Activated naive CD4-positive, alpha-beta T cell (primary cell): Measurements from ENCODE around the gene ANKRD13C.

Source experiments
- DNase-seq, 4 experiments: peaks; one replicate each; lab custom pipeline; 2025; lab: John Stamatoyannopoulos, UW

ANKRD13C gene

DNA sequence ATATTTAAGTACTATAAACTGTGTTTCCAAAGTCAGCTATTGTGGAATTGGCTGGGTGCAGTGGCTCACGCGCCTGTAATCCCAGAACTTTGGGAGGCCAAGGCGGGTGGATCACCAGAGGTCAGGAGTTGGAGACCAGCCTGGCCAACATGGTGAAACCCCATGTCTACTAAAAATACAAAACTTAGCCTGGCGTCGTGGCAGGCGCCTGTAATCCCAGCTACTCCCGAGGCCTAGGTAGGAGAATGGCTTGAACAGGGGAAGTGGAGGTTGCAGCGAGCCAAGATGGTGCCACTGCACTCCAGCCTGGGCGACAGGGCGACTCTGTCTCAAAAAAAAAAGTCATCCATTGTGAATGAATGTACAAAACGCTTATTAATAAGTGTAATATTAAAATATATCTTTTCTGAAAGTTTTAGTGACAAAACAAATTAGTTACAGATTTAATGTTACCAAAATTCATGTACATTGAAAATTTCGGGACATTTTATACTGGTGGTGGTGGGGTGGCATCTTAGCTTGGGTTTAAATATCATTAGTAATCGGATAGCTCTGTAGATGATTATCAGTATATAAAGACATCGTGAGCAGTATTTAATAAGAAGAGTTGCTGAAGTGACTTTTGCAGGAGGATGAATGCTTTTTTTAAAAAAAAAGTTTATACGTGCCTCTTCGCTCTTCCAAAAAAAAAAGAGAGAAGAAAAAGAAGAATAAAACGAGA lies 133.8 kb downstream of the ANKRD13C start:
- no peak for DNase-seq

DNA sequence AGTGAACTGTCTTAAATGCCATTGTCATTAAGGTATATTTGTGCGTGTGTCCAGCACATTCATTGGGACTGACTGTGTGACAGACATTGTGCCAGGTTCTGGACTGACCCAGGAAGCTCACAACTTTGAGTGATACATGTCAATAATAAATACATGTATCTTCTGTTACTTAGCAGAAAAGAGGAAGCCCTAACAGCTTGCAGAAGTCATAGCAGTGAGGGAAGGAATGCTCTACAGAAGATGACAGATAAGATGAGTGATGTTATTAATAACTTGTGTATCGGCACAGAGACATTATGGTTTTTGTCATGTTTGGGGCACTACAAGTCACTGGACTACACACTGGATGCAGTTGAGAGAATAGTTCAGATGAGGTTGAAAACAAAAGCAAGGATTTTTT lies 134.5 kb downstream of the ANKRD13C start:
- DNase-seq = no peak

DNA sequence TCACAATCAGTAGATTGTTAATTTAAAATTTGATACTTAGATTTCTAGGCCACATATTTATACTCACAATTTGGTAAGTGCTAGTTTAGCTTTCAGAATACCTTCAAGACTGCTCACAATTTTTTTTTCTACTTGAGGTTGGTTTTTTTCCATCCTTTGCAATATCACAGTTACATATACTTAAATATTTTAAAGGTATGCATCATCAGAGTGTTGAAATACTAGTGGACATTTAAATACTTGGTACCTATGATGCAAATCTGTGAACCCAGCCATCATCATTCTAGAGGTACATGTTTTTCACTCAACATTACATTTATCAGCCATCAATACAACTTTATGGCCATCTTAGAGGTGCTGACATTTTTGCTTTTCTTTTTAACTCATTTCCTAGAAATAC lies 143.0 kb downstream of the ANKRD13C start:
- no peak for DNase-seq

DNA sequence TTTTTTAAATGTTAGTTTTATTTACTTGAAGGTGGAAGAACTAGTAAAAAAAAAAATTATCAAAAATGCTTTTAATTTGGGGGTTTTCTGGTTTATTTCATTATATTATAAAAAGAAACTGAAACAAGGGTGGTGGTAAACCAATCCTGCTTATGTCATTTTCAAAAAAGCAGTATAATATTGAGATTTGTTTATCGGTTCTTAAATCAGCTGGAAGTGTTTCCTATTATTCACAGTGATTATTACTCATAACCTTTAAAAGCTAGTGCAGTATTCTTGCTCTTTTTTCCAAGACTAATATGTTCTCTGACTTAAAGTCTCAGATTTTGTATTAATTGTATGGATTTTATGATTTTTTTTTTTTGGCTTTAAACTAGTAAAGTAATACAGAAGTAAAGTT lies 143.7 kb downstream of the ANKRD13C start:
- DNase-seq = no peak
